Neutrophil (primary cell): ENCODE measurements around the gene NCOA5.

Experiments used
- H3K27ac ChIP-seq: fragments of 200-600 bp; sonication (generic); 2 replicates; pipeline ENCODE4 v1.5.1; 2016; ENCODE audit warnings: mild to moderate bottlenecking, moderate library complexity
- H3K27me3 ChIP-seq: fragments of 200-600 bp; sonication (generic); 2 replicates; pipeline ENCODE4 v1.6.0; 2016; ENCODE audit warnings: mild to moderate bottlenecking
- H3K36me3 ChIP-seq: fragments of 200-600 bp; sonication (generic); 2 replicates; pipeline ENCODE4 v1.5.1; 2017
- H3K4me1 ChIP-seq, 2 experiments: fragments of 200-600 bp in 1 of 2; sonication (generic) in 1 of 2; 1 replicate in 1 of 2; 2 replicates in 1 of 2; pipeline versions ENCODE4 v1.5.1 to v1.6.1; 2013 to 2016; ENCODE audit warnings: low read depth in 1 of 2, low read length in 1 of 2, mild to moderate bottlenecking in 1 of 2, moderate library complexity in 1 of 2; ENCODE audit not compliant: control insufficient read depth in 1 of 2, insufficient read depth in 1 of 2
- H3K4me3 ChIP-seq, 2 experiments: fragments of 200-600 bp in 1 of 2; sonication (generic) in 1 of 2; 1 replicate in 1 of 2; 2 replicates in 1 of 2; pipeline ENCODE4 v1.5.1; 2013 to 2016; ENCODE audit warnings: low read depth in 1 of 2, low read length in 1 of 2, mild to moderate bottlenecking in 1 of 2, moderate library complexity in 1 of 2
- H3K9me3 ChIP-seq: fragments of 200-600 bp; sonication (generic); 2 replicates; pipeline ENCODE4 v1.5.1; 2016
- CTCF ChIP-seq: fragments of 200-600 bp; sonication (generic); IDR thresholded peaks from 2 replicates; pipeline ENCODE4 v1.5.1; 2016; ENCODE audit warnings: antibody characterized with exemption

Gene NCOA5

GRCh38 chr20:46013829-46014516, 75.8 kb downstream of the NCOA5 start:
- no peaks in the 10 kb centered on the region for H3K9me3 ChIP-seq
- H3K4me3 ChIP-seq, result peak overlapping the region; percentile 49 to 80
- peaks cover 60 to 67% of the 10 kb centered on the region in 2 experiments for H3K4me1 ChIP-seq
- peak overlapping the region; percentile 97 for H3K27ac ChIP-seq
- peaks cover 4% of the 10 kb centered on the region for H3K27me3 ChIP-seq
- H3K36me3 ChIP-seq, result peaks cover 68% of the 10 kb centered on the region
- peak; percentile 95 for TF ChIP-seq CTCF

DNA sequence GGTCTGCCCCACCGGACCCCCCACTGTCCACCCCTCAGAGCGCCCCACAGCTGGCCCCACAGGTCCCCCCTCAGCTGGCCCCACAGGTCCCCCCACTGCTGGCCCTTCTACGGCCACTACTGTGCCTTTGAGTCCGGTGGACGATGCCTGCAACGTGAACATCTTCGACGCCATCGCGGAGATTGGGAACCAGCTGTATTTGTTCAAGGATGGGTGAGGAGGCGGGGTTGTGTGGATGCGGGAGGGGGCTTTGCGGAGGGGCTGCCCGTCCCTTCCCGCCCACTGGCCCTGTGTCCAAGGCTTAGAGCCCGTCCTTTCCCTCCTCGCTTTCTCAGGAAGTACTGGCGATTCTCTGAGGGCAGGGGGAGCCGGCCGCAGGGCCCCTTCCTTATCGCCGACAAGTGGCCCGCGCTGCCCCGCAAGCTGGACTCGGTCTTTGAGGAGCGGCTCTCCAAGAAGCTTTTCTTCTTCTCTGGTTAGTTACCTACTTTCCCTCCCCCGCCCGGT, 76.4 kb downstream of the NCOA5 start:
- peaks cover 66 to 73% of the 10 kb centered on the region in 2 experiments for H3K4me1 ChIP-seq
- peak overlapping the region; percentile 49 to 80 for H3K4me3 ChIP-seq
- H3K27ac ChIP-seq, result peak overlapping the region; percentile 97
- TF ChIP-seq CTCF, result no peak
- H3K9me3 ChIP-seq, result no peaks in the 10 kb centered on the region
- no peaks in the 10 kb centered on the region for H3K27me3 ChIP-seq
- H3K36me3 ChIP-seq, result peaks cover 68% of the 10 kb centered on the region

- Histone ChIP-seq H3K27me3 (no peaks in the 10 kb centered on the region), H3K36me3 (peaks cover 68% of the 10 kb centered on the region), H3K4me3 (peak overlapping the region; percentile 80 to 82), H3K9me3 (no peaks in the 10 kb centered on the region), H3K4me1 (peaks cover 71 to 78% of the 10 kb centered on the region in 2 experiments), H3K27ac (peak overlapping the region; percentile 97)
- TF ChIP-seq CTCF, result no peak
Measured at GRCh38 chr20:46012921-46013320, 76.8 kb downstream of the NCOA5 start.

DNA sequence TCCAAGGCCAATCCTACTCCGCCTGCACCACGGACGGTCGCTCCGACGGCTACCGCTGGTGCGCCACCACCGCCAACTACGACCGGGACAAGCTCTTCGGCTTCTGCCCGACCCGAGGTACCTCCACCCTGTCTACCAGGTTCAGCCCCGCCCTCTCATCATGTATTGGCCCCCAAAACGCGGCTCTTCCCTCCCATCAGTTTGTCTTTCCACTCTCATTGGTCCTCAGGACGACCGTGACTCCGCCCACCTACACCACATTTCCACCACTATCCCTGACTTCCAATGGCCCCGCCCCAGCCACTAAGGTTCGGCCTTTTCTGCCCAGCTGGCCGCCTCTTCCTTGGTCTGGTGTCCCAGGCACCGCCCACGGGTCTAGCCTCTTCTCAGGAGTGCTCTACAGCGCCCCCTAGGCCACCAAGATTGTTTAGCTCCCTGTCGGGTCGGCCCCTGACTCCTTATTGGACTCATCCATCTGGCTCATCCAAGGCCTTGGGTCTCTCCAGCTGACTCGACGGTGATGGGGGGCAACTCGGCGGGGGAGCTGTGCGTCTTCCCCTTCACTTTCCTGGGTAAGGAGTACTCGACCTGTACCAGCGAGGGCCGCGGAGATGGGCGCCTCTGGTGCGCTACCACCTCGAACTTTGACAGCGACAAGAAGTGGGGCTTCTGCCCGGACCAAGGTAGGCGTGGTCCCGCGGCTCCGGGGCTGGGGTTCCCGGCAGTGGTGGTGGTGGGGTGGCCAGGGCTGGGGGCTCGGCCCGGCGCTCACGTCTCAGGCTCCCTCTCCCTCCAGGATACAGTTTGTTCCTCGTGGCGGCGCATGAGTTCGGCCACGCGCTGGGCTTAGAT, 77.9 kb downstream of the NCOA5 start:
- H3K4me1 ChIP-seq, result peaks cover 82 to 89% of the 10 kb centered on the region in 2 experiments
- H3K36me3 ChIP-seq, result peaks cover 58% of the 10 kb centered on the region
- H3K4me3 ChIP-seq, result peak overlapping the region; percentile 80 to 82
- peak overlapping the region; percentile 97 for H3K27ac ChIP-seq
- TF ChIP-seq CTCF, result peak; percentile 80
- H3K9me3 ChIP-seq, result no peaks in the 10 kb centered on the region
- no peaks in the 10 kb centered on the region for H3K27me3 ChIP-seq
